ENCODE data around the gene LRRC43.

Gene LRRC43

GRCh38 chr12:122187466-122187865, 4.5 kb downstream of the LRRC43 start:
- no peak overlapping the region for H3K27ac ChIP-seq
- no peak for TF ChIP-seq CTCF (conservative IDR thresholded peaks at IDR 0.05)

- H3K27ac ChIP-seq: no peak overlapping the region
- TF ChIP-seq CTCF (conservative IDR thresholded peaks at IDR 0.05): no peak
Observed at GRCh38 chr12:122189626-122190475, 6.9 kb downstream of the LRRC43 start.

GRCh38 chr12:122190842-122191668, 8.1 kb downstream of the LRRC43 start:
- TF ChIP-seq CTCF (conservative IDR thresholded peaks at IDR 0.05): peak; percentile 98
- no peak overlapping the region for H3K27ac ChIP-seq

- no peak overlapping the region for H3K27ac ChIP-seq
- no peak for TF ChIP-seq CTCF (conservative IDR thresholded peaks at IDR 0.05)
Observed at GRCh38 chr12:122192441-122192840, 9.5 kb downstream of the LRRC43 start.

GRCh38 chr12:122194804-122195203, 11.9 kb downstream of the LRRC43 start:
- no peak overlapping the region for H3K27ac ChIP-seq
- TF ChIP-seq CTCF (conservative IDR thresholded peaks at IDR 0.05): no peak

GRCh38 chr12:122195405-122195804, 12.5 kb downstream of the LRRC43 start:
- no peak overlapping the region for H3K27ac ChIP-seq
- no peak for TF ChIP-seq CTCF (conservative IDR thresholded peaks at IDR 0.05)

- TF ChIP-seq CTCF (conservative IDR thresholded peaks at IDR 0.05): no peak
- H3K27ac ChIP-seq: no peak overlapping the region
Observed at GRCh38 chr12:122197612-122197966, 14.7 kb downstream of the LRRC43 start.
